Ovary (tissue), 9 donors: ENCODE results near the gene CST7. TPM values are rescaled to one million over a fixed set of nuclear protein-coding genes. Genes with fewer than 3 reads are reported as not detected.
"Not testable (repeated sequence)": the region's sequence is repeated elsewhere in the genome, so short reads cannot be mapped to it uniquely, and the experiment has no call there.

ENCODE experiments used
- DNase-seq, 5 donors: peaks; one replicate each; pipeline ENCODE4 v3.0.0-alpha.2; 2019 to 2020
- H3K27ac ChIP-seq, 2 donors: fragments of 200-600 bp; one replicate each; pipeline versions ENCODE4 v1.5.1 to v1.8.0; 2019 to 2022
- H3K27me3 ChIP-seq: fragments of 200-600 bp; one replicate; pipeline ENCODE4 v1.8.0; 2022
- H3K36me3 ChIP-seq: fragments of 200-600 bp; sonication (generic); one replicate; pipeline ENCODE4 v1.5.1; 2019
- H3K4me1 ChIP-seq: one replicate; pipeline ENCODE4 v1.8.1; 2013; ENCODE audit warnings: mild to moderate bottlenecking, moderate library complexity; ENCODE audit not compliant: insufficient read depth
- H3K4me3 ChIP-seq: fragments of 200-600 bp; sonication (generic); one replicate; pipeline ENCODE4 v1.5.1; 2017
- H3K9me3 ChIP-seq, 2 donors: fragments of 200-600 bp in 1 of 2; sonication (generic) in 1 of 2; one replicate each; pipeline versions ENCODE4 v1.5.1 to v1.8.1; 2013 to 2019; ENCODE audit warnings: mild to moderate bottlenecking in 1 of 2, moderate library complexity in 1 of 2
- CTCF ChIP-seq, 3 donors: fragments of 450-650 bp in 2 of 3; fragments of 200-600 bp in 1 of 3; IDR thresholded peaks; one replicate each; pipeline versions ENCODE4 v1.5.1 to v1.8.0; 2016 to 2022; ENCODE audit warnings: antibody characterized with exemption in 3 of 3, mild to moderate bottlenecking in 1 of 3
- EP300 ChIP-seq: sonication (generic); formaldehyde crosslinking; IDR thresholded peaks from one replicate; pipeline ENCODE4 v1.6.1; 2017; ENCODE audit warnings: antibody characterized with exemption
- POLR2A ChIP-seq: fragments of 450-650 bp; IDR thresholded peaks from one replicate; pipeline ENCODE4 v1.6.1; 2017; ENCODE audit warnings: antibody characterized with exemption, mild to moderate bottlenecking, moderate library complexity
- WGBS, 3 donors: extraction: QIAGEN DNeasy Blood & Tissue Kit in 1 of 3; methylation state at CpG; one replicate each; pipeline versions ENCODE4 v1.1.5 to v1.1.7; 2013 to 2017; 5-methylcytosine and 5-hydroxymethylcytosine counted together
- intact Hi-C, 4 donors: fragments of 100-400 bp; cut with DNase I; formaldehyde crosslinking; loops; one replicate each; pipeline versions ENCODE4 v1.11.0 to v1.15.1; 2022 to 2023
- polyA plus RNA-seq, 2 donors: library from polyadenylated mRNA; stranded (reverse); fragments of 200-250 nt in 1 of 2; fragments of 350-450 nt in 1 of 2; fragmentation: Illumina TruSeq in 1 of 2; extraction: RNeasy Lipid Tissue Mini Kit (QIAGEN cat#74804) in 1 of 2; gene quantifications; one replicate each; pipeline ENCODE4 v1.2.3, GENCODE V29; 2013 to 2014
- total RNA-seq, 7 donors: library from RNA; depleted of rRNA in 2 of 7; stranded (reverse); fragments of >200 nt in 2 of 7; fragmentation: NEBNext Ultra II Directional in 3 of 7; extraction: Animal tissue kit (Norgen Biotek cat#: 25700) in 3 of 7; gene quantifications; one replicate each; pipeline versions ENCODE4 v1.1.0 to v1.2.4, GENCODE V29; 2016 to 2023
- donor health status: DM: no; HTN: no; CAD: no; lungs with moderate emphysema.
- donor health status: DM: no; HTN: no; CAD: no.
- donor health status: Bipolar disorder and iron deficiency.
- donor health status: DM: yes; HTN: yes; CAD: no.
- donor health status: DM: no; HTN: no; CAD: no.
- donor health status: DM: yes; HTN: yes; CAD: no.

Gene CST7
- total and polyA plus RNA-seq, 9 donors = 0.48 to 5.9 (median 1.1) TPM; not detected in 1

GRCh38 chr20:24938498-24938897, 10.6 kb upstream of the CST7 start:
- intact Hi-C loops = no loop called here
- DNase-seq = no peak
- H3K36me3 ChIP-seq = no peaks in the 10 kb centered on the region
- 79 to 89% (median 83%) methylated on average over 5 of the region's 5 CpGs for WGBS, 3 donors
- no peaks in the 10 kb centered on the region for H3K9me3 ChIP-seq
- H3K4me1 ChIP-seq = no peaks in the 10 kb centered on the region
- no peaks in the 10 kb centered on the region for H3K27me3 ChIP-seq
- no peak overlapping the region for H3K4me3 ChIP-seq
- TF ChIP-seq EP300 = no peak
- no peak for TF ChIP-seq CTCF (IDR thresholded peaks at IDR 0.05)
- TF ChIP-seq POLR2A = no peak
- no peak overlapping the region for H3K27ac ChIP-seq

- intact Hi-C loops = no loop called here
- H3K4me3 ChIP-seq = no peak overlapping the region
These were observed 10.0 kb upstream of the CST7 start for GRCh38 chr20:24939036-24939435.

GRCh38 chr20:24942679-24943078, 6.4 kb upstream of the CST7 start:
- Histone ChIP-seq H3K4me1 (no peaks in the 10 kb centered on the region), H3K36me3 (no peaks in the 10 kb centered on the region), H3K27ac (no peak overlapping the region), H3K9me3 (no peaks in the 10 kb centered on the region), H3K4me3 (no peak overlapping the region), H3K27me3 (no peaks in the 10 kb centered on the region)
- no peak for DNase-seq
- intact Hi-C loops = no loop called here
- TF ChIP-seq POLR2A (no peak), EP300 (no peak), CTCF (IDR thresholded peaks at IDR 0.05) (no peak)
- 66 to 78% (median 69%) methylated on average over 6 of the region's 6 CpGs for whole genome bisulfite sequencing, 3 donors

More at GRCh38 chr20:24939036-24939435, 10.0 kb upstream of the CST7 start:
- no peaks in the 10 kb centered on the region for H3K4me1 ChIP-seq
- no peak overlapping the region for H3K27ac ChIP-seq
- no peaks in the 10 kb centered on the region for H3K27me3 ChIP-seq
- no peak for TF ChIP-seq EP300
- TF ChIP-seq POLR2A = no peak
- no peak for TF ChIP-seq CTCF (IDR thresholded peaks at IDR 0.05)
- WGBS, 3 donors = 48 to 71% (median 54%) methylated on average over 4 of the region's 4 CpGs
- no peaks in the 10 kb centered on the region for H3K9me3 ChIP-seq
- no peaks in the 10 kb centered on the region for H3K36me3 ChIP-seq
- DNase-seq = no peak

- no peaks in the 10 kb centered on the region for H3K9me3 ChIP-seq
- H3K4me3 ChIP-seq = no peak overlapping the region
- no peaks in the 10 kb centered on the region for H3K36me3 ChIP-seq
- TF ChIP-seq POLR2A (no peak), EP300 (no peak)
- H3K27ac ChIP-seq = no peak overlapping the region
- WGBS, 3 donors = 91 to 97% (median 92%) methylated on average over 4 of the region's 4 CpGs
- no peaks in the 10 kb centered on the region for H3K4me1 ChIP-seq
- DNase-seq = no peak
- intact Hi-C loops = no loop called here
- H3K27me3 ChIP-seq = no peaks in the 10 kb centered on the region
These were observed 5.9 kb upstream of the CST7 start for GRCh38 chr20:24943196-24943595.

- no peaks in the 10 kb centered on the region for H3K4me1 ChIP-seq
- no peak for TF ChIP-seq CTCF (IDR thresholded peaks at IDR 0.05)
- no peak for TF ChIP-seq EP300
- TF ChIP-seq POLR2A = no peak
- no peak overlapping the region for H3K27ac ChIP-seq
- no peaks in the 10 kb centered on the region for H3K27me3 ChIP-seq
- no peaks in the 10 kb centered on the region for H3K36me3 ChIP-seq
- 44 to 75% (median 59%) methylated on average over 3 of the region's 3 CpGs for WGBS, 3 donors
- DNase-seq = no peak
- H3K9me3 ChIP-seq = no peaks in the 10 kb centered on the region
- H3K4me3 ChIP-seq = no peak overlapping the region
- intact Hi-C loops = no loop called here
These were observed 5.3 kb upstream of the CST7 start for GRCh38 chr20:24943731-24944130.

GRCh38 chr20:24946376-24946775, 2.7 kb upstream of the CST7 start:
- H3K9me3 ChIP-seq, intact Hi-C loops, H3K4me1 ChIP-seq, DNase-seq, H3K4me3 ChIP-seq, H3K27ac ChIP-seq, H3K36me3 ChIP-seq, H3K27me3 ChIP-seq: not testable (repeated sequence)
- 66 to 80% (median 66%) methylated on average over 1 of the region's 1 CpG for WGBS, 3 donors

- H3K27me3 ChIP-seq, H3K27ac ChIP-seq, H3K9me3 ChIP-seq, H3K4me1 ChIP-seq, H3K4me3 ChIP-seq, H3K36me3 ChIP-seq, intact Hi-C loops, DNase-seq: not testable (repeated sequence)
- 57 to 84% (median 62%) methylated on average over 4 of the region's 4 CpGs for WGBS, 3 donors
These were observed 602 bp upstream of the CST7 start for GRCh38 chr20:24948396-24948938.
